T-cell (primary cell): Measurements from ENCODE around the gene CTTNBP2NL. TPM values are rescaled to one million over a fixed set of nuclear protein-coding genes. Genes with fewer than 3 reads are reported as not detected.

Source experiments
- ATAC-seq, 4 experiments: fragments of 200-7000 bp in 3 of 4; fragments of 150-1000 bp in 1 of 4; cut with Tn5 transposase; replicated peaks in 1 of 4; 1 replicate in 3 of 4; 2 replicates in 1 of 4; pipeline ENCODE4 v1.10.0; 2021; ENCODE audit warnings: moderate library complexity in 3 of 4, mild to moderate bottlenecking in 2 of 4, moderate number of reproducible peaks in 1 of 4
- CTCF ChIA-PET, 2 donors: fragments of 300-600 bp; sonication (Branson Sonifier 250); formaldehyde crosslinking; loops; one replicate each; lab custom pipeline; 2022; ENCODE audit warnings: antibody characterized with exemption in 2 of 2; lab: Charles Lee
- POLR2A ChIA-PET, 2 donors: fragments of 300-600 bp; sonication (Branson Sonifier 250); formaldehyde crosslinking; loops; one replicate each; lab custom pipeline; 2022; ENCODE audit warnings: antibody characterized with exemption in 2 of 2; lab: Charles Lee
- DNase-seq, 35 experiments: peaks; one replicate each; pipeline versions ENCODE4 v3.0.0 to v3.0.0-alpha.2; 2013 to 2023
- H3K27ac ChIP-seq: one replicate; pipeline ENCODE4 v1.5.1; 2013; ENCODE audit warnings: low read length
- H3K27me3 ChIP-seq, 2 experiments: replicated peaks in 1 of 2; 1 replicate in 1 of 2; 2 replicates in 1 of 2; pipeline versions ENCODE4 v1.6.1 to v1.7.0; 2013; ENCODE audit warnings: low read length in 1 of 2, mixed read lengths in 1 of 2; ENCODE audit not compliant: control insufficient read depth in 2 of 2, insufficient read depth in 2 of 2; ENCODE audit errors: extremely low read depth in 1 of 2
- H3K36me3 ChIP-seq, 2 donors: 1 replicate in 1 of 2; 2 replicates in 1 of 2; pipeline versions ENCODE4 v1.6.1 to v1.7.0; 2013; ENCODE audit warnings: low read length in 1 of 2; ENCODE audit not compliant: control insufficient read depth in 2 of 2, insufficient read depth in 1 of 2; ENCODE audit errors: extremely low read depth in 1 of 2
- H3K4me1 ChIP-seq, 2 experiments: 1 replicate in 1 of 2; 2 replicates in 1 of 2; pipeline versions ENCODE4 v1.6.1 to v1.7.0; 2013; ENCODE audit warnings: low read length in 2 of 2, mixed read lengths in 1 of 2; ENCODE audit not compliant: insufficient read depth in 2 of 2, control insufficient read depth in 1 of 2; ENCODE audit errors: extremely low read depth in 1 of 2
- H3K4me3 ChIP-seq, 2 donors: 1 replicate in 1 of 2; 2 replicates in 1 of 2; pipeline versions ENCODE4 v1.5.1 to v1.7.0; 2013; ENCODE audit warnings: mild to moderate bottlenecking in 2 of 2, low read length in 1 of 2, moderate library complexity in 1 of 2; ENCODE audit not compliant: control insufficient read depth in 1 of 2; ENCODE audit errors: extremely low read depth in 1 of 2
- H3K9me3 ChIP-seq: 2 replicates; pipeline ENCODE4 v1.7.0; 2013
- H3K27ac Mint-ChIP-seq, 2 donors: one replicate each; pipeline ENCODE4 v1.8.0; 2020 to 2021; ENCODE audit warnings: mild to moderate bottlenecking in 2 of 2, mixed read lengths in 2 of 2
- H3K27me3 Mint-ChIP-seq, 2 donors: one replicate each; pipeline ENCODE4 v1.8.0; 2021 to 2022; ENCODE audit warnings: mixed read lengths in 2 of 2
- H3K36me3 Mint-ChIP-seq: one replicate; pipeline ENCODE4 v1.8.0; 2021; ENCODE audit warnings: mixed read lengths
- H3K4me1 Mint-ChIP-seq, 3 donors: one replicate each; pipeline ENCODE4 v1.8.0; 2020 to 2022; ENCODE audit warnings: mixed read lengths in 3 of 3, mild to moderate bottlenecking in 1 of 3
- H3K4me3 Mint-ChIP-seq, 3 donors: one replicate each; pipeline ENCODE4 v1.8.0; 2020 to 2022; ENCODE audit warnings: mild to moderate bottlenecking in 3 of 3, mixed read lengths in 3 of 3, moderate library complexity in 3 of 3
- H3K9me3 Mint-ChIP-seq, 3 donors: one replicate each; pipeline ENCODE4 v1.8.0; 2020 to 2022; ENCODE audit warnings: mixed read lengths in 3 of 3
- WGBS: methylation state at CpG from one replicate; pipeline ENCODE4 v1.1.5; 2013; ENCODE audit warnings: missing lambda C conversion rate; ENCODE audit not compliant: insufficient coverage; 5-methylcytosine and 5-hydroxymethylcytosine counted together
- total RNA-seq, 35 experiments: library from RNA in 6 of 35; stranded (reverse) in 6 of 35; fragments of 120-200 nt in 1 of 35; gene quantifications; one replicate each; pipeline versions ENCODE4 v1.2.1 to v1.2.4 and lab custom pipeline; 2013 to 2026

Gene CTTNBP2NL
- total RNA-seq, 5 donors from 2014 or later (not counting 1 experiment from before 2014, with no cell fraction given) = 0.37 to 1.1 (median 0.51) TPM

GRCh38 chr1:112509005-112509659, 113.1 kb downstream of the CTTNBP2NL start:
- Histone ChIP-seq H3K27me3 (peaks cover 3 to 59% of the 10 kb centered on the region in 2 experiments), H3K4me1 (peaks cover 5 to 24% of the 10 kb centered on the region in 2 experiments), H3K36me3 (no peaks in the 10 kb centered on the region), H3K4me3 (peak overlapping the region; percentile 59 to 93), H3K27ac (no peak overlapping the region), H3K9me3 (no peaks in the 10 kb centered on the region)
- peak overlapping the region; percentile 57 to 80 (median 59) for H3K4me3 Mint-ChIP-seq
- DNase-seq (peak in 19 of 35 experiments; percentile 3 to 42 (median 20)), ATAC-seq (peak; percentile 62 to 66 (median 64))
- 11% methylated on average over 65 of the region's 66 CpGs for WGBS
- H3K27me3 Mint-ChIP-seq = peaks cover 14 to 18% of the 10 kb centered on the region in 2 donors
- ChIA-PET POLR2A (no interaction called here), CTCF (interaction anchor here in 1 of 2 donors (0.5 to 1.1 kb wide), 2 partner anchors 32 to 165 kb away, joined by 3 read pairs; partner anchors contain the start of gene MOV10)
- H3K36me3 Mint-ChIP-seq = no peaks in the 10 kb centered on the region
- H3K9me3 Mint-ChIP-seq = no peaks in the 10 kb centered on the region
- no peak overlapping the region for H3K27ac Mint-ChIP-seq
- peaks cover 0 to 17% (median 10%) of the 10 kb centered on the region in 3 donors for H3K4me1 Mint-ChIP-seq

- H3K4me3 Mint-ChIP-seq = peak overlapping the region; percentile 57 to 80 (median 59)
- no peaks in the 10 kb centered on the region for H3K9me3 ChIP-seq
- H3K27ac Mint-ChIP-seq = no peak overlapping the region
Observed at GRCh38 chr1:112509660-112510178, 113.7 kb downstream of the CTTNBP2NL start.

GRCh38 chr1:112510340-112510739, 114.3 kb downstream of the CTTNBP2NL start:
- H3K9me3 ChIP-seq = no peaks in the 10 kb centered on the region
- no peak overlapping the region for H3K4me3 ChIP-seq
- H3K4me1 ChIP-seq = peaks cover 5 to 24% of the 10 kb centered on the region in 2 experiments
- Mint-ChIP-seq H3K9me3 (no peaks in the 10 kb centered on the region), H3K27me3 (peaks cover 6% of the 10 kb centered on the region in 2 donors), H3K27ac (no peak overlapping the region), H3K36me3 (no peaks in the 10 kb centered on the region), H3K4me1 (peaks cover 0 to 17% (median 10%) of the 10 kb centered on the region in 3 donors), H3K4me3 (peak overlapping the region; percentile 29 to 80 (median 59))
- ChIA-PET POLR2A (no interaction called here), CTCF (no interaction called here)
- no CpG with 5 or more reads among the region's 7 CpGs for WGBS
- ATAC-seq (no peak), DNase-seq (no peak)
- H3K27me3 ChIP-seq = peaks cover 0 to 46% of the 10 kb centered on the region in 2 experiments
- H3K36me3 ChIP-seq = no peaks in the 10 kb centered on the region
- no peak overlapping the region for H3K27ac ChIP-seq

More at GRCh38 chr1:112509660-112510178, 113.7 kb downstream of the CTTNBP2NL start:
- peak overlapping the region in 1 of 2 donors; percentile 93 for H3K4me3 ChIP-seq
- no peaks in the 10 kb centered on the region for H3K36me3 ChIP-seq
- H3K27ac ChIP-seq = no peak overlapping the region
- POLR2A ChIA-PET = no interaction called here
- CTCF ChIA-PET = interaction anchor here in 1 of 2 donors (0.5 to 1.1 kb wide), 2 partner anchors 32 to 164 kb away, joined by 3 read pairs; partner anchors contain the start of gene MOV10
- no peak for ATAC-seq
- peaks cover 5 to 24% of the 10 kb centered on the region in 2 experiments for H3K4me1 ChIP-seq
- H3K36me3 Mint-ChIP-seq = no peaks in the 10 kb centered on the region
- 48% methylated on average over 8 of the region's 16 CpGs for WGBS
- peaks cover 8 to 12% of the 10 kb centered on the region in 2 donors for H3K27me3 Mint-ChIP-seq
- no peaks in the 10 kb centered on the region for H3K9me3 Mint-ChIP-seq
- H3K27me3 ChIP-seq = peaks cover 0 to 53% of the 10 kb centered on the region in 2 experiments
- DNase-seq = no peak
- peaks cover 0 to 17% (median 10%) of the 10 kb centered on the region in 3 donors for H3K4me1 Mint-ChIP-seq

Other genes starting within 250 kb of the CTTNBP2NL start
- under 1 TPM; 0.23 to 0.86 (median 0.47) TPM for gene WNT2B, start 112.8 kb downstream of the CTTNBP2NL start, total RNA-seq
- 10 to 100 TPM; 15.9 to 33.7 (median 17.7) TPM for gene ST7L, start 222.9 kb downstream of the CTTNBP2NL start, total RNA-seq
- gene CAPZA1, start 223.6 kb downstream of the CTTNBP2NL start, total RNA-seq = 100 to 1,000 TPM; 115 to 189 (median 138) TPM